ENCODE data around the gene TCAIM. TPM values are rescaled to one million over a fixed set of nuclear protein-coding genes. Genes with fewer than 3 reads are reported as not detected.

Gene TCAIM
- total and polyA plus RNA-seq, 9 of the 15 experiments (the other 6 are each of a cell fraction or from before 2014, with no cell fraction given): 19.7 to 53.3 (median 36.9) TPM

DNA sequence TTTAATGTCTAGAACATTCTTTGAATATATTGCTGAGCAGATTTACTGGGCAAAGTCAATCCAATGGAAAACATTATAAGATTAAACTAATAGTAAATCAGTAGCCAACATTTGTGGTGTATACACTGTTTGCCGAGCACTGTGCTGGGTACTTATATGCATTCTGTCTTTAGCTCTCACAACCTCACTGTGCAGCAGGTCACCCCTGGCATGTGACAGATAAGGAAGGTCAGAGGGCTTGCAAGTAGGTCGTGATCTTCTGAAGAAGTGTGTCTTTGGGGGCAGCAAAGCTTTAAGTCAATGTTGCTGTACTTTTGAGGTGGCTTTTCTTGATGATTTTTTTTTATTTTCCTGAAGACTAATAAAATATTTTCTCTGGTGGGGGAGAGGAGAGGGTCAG lies 62.2 kb downstream of the TCAIM start:
- 3% methylated on average over 2 of the region's 2 CpGs for WGBS (ENCODE audit: insufficient coverage, low coverage, missing lambda C conversion rate)
- H3K9me3 ChIP-seq (replicated peaks; ENCODE audit: control insufficient read depth, insufficient read depth, low read depth, low read length): no peaks in the 10 kb centered on the region
- no peak overlapping the region for H3K27ac ChIP-seq (ENCODE audit: extremely low read depth, low read depth, low read length)
- H3K9me1 ChIP-seq (ENCODE audit: control insufficient read depth, insufficient read depth, low read length): no peaks in the 10 kb centered on the region
- in situ Hi-C loops (cut with MboI): no loop called here
- H3K36me3 ChIP-seq (ENCODE audit: control insufficient read depth, insufficient read depth, low read length): no peaks in the 10 kb centered on the region
- H3K4me2 ChIP-seq (ENCODE audit: insufficient read depth, low read length): no peak overlapping the region
- POLR2A ChIA-PET: interaction anchor here (1.0 to 1.6 kb wide), 3 partner anchors 9 to 39 kb away, joined by 3 read pairs; no protein-coding TSS in a partner anchor
- no peaks in the 10 kb centered on the region for H3K79me2 ChIP-seq (ENCODE audit: control insufficient read depth, insufficient read depth, low read length)
- BruUV-seq (replicated peaks): no TSS peak
- no peak for FAIRE-seq
- no peak overlapping the region for H3K9ac ChIP-seq (ENCODE audit: insufficient read depth in 1 of 2, low read depth in 2 of 2, low read length in 2 of 2)
- no peak overlapping the region for H2AFZ ChIP-seq (ENCODE audit: low read depth, low read length)
- H4K20me1 ChIP-seq (replicated peaks; ENCODE audit: control insufficient read depth, insufficient read depth, low read length): no peaks in the 10 kb centered on the region
- H3K4me1 ChIP-seq (replicated peaks in 1 of 2; ENCODE audit: control insufficient read depth in 2 of 2, insufficient read depth in 2 of 2, low read length in 2 of 2): peaks cover 0 to 4% of the 10 kb centered on the region in 2 experiments; a peak in 3 of 5 replicates
- ATAC-seq: peak; percentile 83
- no peaks in the 10 kb centered on the region for H3K27me3 ChIP-seq (ENCODE audit: control insufficient read depth in 2 of 2, insufficient read depth in 2 of 2, low read length in 2 of 2)
- DNase-seq (ENCODE audit: extremely low read depth in 1 of 4, low spot score in 3 of 4): peak in 1 of 4 experiments; percentile 41
- intact Hi-C loops (cut with micrococcal nuclease): no loop called here
- CTCF ChIA-PET (ENCODE audit: low intra/inter-chr PET ratio): no interaction called here
- H3K4me3 ChIP-seq: no peak overlapping the region
- TF ChIP-seq, protein P1, sequence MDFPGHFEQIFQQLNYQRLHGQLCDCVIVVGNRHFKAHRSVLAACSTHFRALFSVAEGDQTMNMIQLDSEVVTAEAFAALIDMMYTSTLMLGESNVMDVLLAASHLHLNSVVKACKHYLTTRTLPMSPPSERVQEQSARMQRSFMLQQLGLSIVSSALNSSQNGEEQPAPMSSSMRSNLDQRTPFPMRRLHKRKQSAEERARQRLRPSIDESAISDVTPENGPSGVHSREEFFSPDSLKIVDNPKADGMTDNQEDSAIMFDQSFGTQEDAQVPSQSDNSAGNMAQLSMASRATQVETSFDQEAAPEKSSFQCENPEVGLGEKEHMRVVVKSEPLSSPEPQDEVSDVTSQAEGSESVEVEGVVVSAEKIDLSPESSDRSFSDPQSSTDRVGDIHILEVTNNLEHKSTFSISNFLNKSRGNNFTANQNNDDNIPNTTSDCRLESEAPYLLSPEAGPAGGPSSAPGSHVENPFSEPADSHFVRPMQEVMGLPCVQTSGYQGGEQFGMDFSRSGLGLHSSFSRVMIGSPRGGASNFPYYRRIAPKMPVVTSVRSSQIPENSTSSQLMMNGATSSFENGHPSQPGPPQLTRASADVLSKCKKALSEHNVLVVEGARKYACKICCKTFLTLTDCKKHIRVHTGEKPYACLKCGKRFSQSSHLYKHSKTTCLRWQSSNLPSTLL (IDR thresholded peaks at IDR 0.05): no peak
- TF ChIP-seq CXXC5 (CRISPR knock-in tag; IDR thresholded peaks at IDR 0.05) (0 out of 2 replicates have a peak, but pooled peaks have one; percentile 9), JUND (IDR thresholded peaks at IDR 0.05; ENCODE audit: borderline replicate concordance, low read depth, low read length) (peak; percentile 7; the same call in 1 of the 2 replicates), JUND (tag; IDR thresholded peaks at IDR 0.05; ENCODE audit: borderline replicate concordance, low read depth, low read length) (no peak), ARID1B (IDR thresholded peaks at IDR 0.05) (0 out of 2 replicates have a peak, but pooled peaks have one; percentile 11), ZC3H11A (IDR thresholded peaks at IDR 0.05; ENCODE audit: low read depth, low read length) (no peak), FOXK2 (conservative IDR thresholded peaks at IDR 0.05 in 1 of 2, IDR thresholded peaks at IDR 0.05 in 1 of 2; ENCODE audit: low read depth in 2 of 2) (no peak), BHLHE40 (IDR thresholded peaks at IDR 0.05; ENCODE audit: low read length) (peak; percentile 63; the same call in 1 of the 2 replicates), TAF1 (IDR thresholded peaks at IDR 0.05; ENCODE audit: control insufficient read depth, extremely low read depth, insufficient read depth, low read length, severe bottlenecking) (no peak), NR2C1 (IDR thresholded peaks at IDR 0.05) (peak; percentile 79), NR2C1 (tag; IDR thresholded peaks at IDR 0.05) (peak; percentile 91), CBFA2T3 (IDR thresholded peaks at IDR 0.05) (0 out of 2 replicates have a peak, but pooled peaks have one; percentile 19), ZNF79 (CRISPR knock-in tag; IDR thresholded peaks at IDR 0.05; ENCODE audit: low read depth) (no peak), ZNF184 (CRISPR knock-in tag; IDR thresholded peaks at IDR 0.05) (no peak), CBFA2T2 (conservative IDR thresholded peaks at IDR 0.05) (0 out of 2 replicates have a peak, but pooled peaks have one; percentile 12), NR2C2 (CRISPR knock-in tag; IDR thresholded peaks at IDR 0.05) (no peak), NR2C2 (tag; IDR thresholded peaks at IDR 0.05) (peak; percentile 77)
- TF ChIP-seq, protein P2, sequence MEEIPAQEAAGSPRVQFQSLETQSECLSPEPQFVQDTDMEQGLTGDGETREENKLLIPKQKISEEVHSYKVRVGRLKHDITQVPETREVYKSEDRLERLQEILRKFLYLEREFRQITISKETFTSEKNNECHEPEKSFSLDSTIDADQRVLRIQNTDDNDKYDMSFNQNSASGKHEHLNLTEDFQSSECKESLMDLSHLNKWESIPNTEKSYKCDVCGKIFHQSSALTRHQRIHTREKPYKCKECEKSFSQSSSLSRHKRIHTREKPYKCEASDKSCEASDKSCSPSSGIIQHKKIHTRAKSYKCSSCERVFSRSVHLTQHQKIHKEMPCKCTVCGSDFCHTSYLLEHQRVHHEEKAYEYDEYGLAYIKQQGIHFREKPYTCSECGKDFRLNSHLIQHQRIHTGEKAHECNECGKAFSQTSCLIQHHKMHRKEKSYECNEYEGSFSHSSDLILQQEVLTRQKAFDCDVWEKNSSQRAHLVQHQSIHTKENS (CRISPR knock-in tag; IDR thresholded peaks at IDR 0.05): no peak
- TF ChIP-seq, protein P3, sequence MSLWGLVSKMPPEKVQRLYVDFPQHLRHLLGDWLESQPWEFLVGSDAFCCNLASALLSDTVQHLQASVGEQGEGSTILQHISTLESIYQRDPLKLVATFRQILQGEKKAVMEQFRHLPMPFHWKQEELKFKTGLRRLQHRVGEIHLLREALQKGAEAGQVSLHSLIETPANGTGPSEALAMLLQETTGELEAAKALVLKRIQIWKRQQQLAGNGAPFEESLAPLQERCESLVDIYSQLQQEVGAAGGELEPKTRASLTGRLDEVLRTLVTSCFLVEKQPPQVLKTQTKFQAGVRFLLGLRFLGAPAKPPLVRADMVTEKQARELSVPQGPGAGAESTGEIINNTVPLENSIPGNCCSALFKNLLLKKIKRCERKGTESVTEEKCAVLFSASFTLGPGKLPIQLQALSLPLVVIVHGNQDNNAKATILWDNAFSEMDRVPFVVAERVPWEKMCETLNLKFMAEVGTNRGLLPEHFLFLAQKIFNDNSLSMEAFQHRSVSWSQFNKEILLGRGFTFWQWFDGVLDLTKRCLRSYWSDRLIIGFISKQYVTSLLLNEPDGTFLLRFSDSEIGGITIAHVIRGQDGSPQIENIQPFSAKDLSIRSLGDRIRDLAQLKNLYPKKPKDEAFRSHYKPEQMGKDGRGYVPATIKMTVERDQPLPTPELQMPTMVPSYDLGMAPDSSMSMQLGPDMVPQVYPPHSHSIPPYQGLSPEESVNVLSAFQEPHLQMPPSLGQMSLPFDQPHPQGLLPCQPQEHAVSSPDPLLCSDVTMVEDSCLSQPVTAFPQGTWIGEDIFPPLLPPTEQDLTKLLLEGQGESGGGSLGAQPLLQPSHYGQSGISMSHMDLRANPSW (CRISPR knock-in tag; IDR thresholded peaks at IDR 0.05): no peak

Measured in K562 (cell line).